ENCODE measurements around the gene SKIL. TPM values are rescaled to one million over a fixed set of nuclear protein-coding genes. Genes with fewer than 3 reads are reported as not detected.

Gene SKIL
- total RNA-seq, 1 experiment from 2014 or later: 34.7 TPM

DNA sequence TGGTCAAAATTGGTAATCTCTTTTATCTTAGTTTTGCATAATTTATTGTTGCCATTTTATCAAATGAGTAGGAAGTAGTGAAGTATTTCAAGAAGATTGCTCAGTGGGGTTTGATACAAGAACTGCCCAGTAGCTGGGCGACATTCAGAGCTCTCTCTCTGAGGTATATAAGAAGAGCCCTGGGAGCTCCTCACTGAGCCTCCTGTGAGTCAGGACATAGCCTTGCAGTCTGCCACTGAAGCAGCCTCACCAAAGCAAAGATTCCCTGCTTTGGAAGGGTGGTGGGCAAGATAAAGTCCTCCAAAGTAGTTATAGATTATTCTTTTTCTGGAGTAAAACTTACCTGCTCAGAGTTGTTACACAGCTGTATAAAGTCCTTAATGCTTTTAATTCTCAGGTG is 26.1 kb downstream of the SKIL start:
- TF ChIP-seq, protein P1, sequence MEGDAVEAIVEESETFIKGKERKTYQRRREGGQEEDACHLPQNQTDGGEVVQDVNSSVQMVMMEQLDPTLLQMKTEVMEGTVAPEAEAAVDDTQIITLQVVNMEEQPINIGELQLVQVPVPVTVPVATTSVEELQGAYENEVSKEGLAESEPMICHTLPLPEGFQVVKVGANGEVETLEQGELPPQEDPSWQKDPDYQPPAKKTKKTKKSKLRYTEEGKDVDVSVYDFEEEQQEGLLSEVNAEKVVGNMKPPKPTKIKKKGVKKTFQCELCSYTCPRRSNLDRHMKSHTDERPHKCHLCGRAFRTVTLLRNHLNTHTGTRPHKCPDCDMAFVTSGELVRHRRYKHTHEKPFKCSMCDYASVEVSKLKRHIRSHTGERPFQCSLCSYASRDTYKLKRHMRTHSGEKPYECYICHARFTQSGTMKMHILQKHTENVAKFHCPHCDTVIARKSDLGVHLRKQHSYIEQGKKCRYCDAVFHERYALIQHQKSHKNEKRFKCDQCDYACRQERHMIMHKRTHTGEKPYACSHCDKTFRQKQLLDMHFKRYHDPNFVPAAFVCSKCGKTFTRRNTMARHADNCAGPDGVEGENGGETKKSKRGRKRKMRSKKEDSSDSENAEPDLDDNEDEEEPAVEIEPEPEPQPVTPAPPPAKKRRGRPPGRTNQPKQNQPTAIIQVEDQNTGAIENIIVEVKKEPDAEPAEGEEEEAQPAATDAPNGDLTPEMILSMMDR (IDR thresholded peaks at IDR 0.05; ENCODE audit: unreplicated experiment): no peak
- Mint-ChIP-seq H3K36me3 (ENCODE audit: insufficient read depth, unreplicated experiment) (peaks cover 39% of the 10 kb centered on the region), H3K4me1 (ENCODE audit: insufficient read depth, unreplicated experiment) (peaks cover 4% of the 10 kb centered on the region), H3K27ac (ENCODE audit: low read depth, unreplicated experiment) (peak overlapping the region; percentile 14), H3K27me3 (ENCODE audit: insufficient read depth, unreplicated experiment) (no peaks in the 10 kb centered on the region), H3K4me3 (ENCODE audit: unreplicated experiment) (no peak overlapping the region), H3K9me3 (ENCODE audit: unreplicated experiment) (no peaks in the 10 kb centered on the region)
- no peak for DNase-seq (ENCODE audit: unreplicated experiment)
- no TSS peak for BruUV-seq (replicated peaks)
- CTCF ChIA-PET: interaction anchor here (0.9 to 1.7 kb wide), 4 partner anchors 9 to 425 kb away, joined by 3 to 5 read pairs (median 5); no protein-coding TSS in a partner anchor
- POLR2A ChIA-PET: interaction anchor here (1.2 to 2.5 kb wide), 2 partner anchors 13 to 22 kb away, joined by 4 to 5 read pairs; no protein-coding TSS in a partner anchor
- intact Hi-C loops (cut with micrococcal nuclease): no loop called here

DNA sequence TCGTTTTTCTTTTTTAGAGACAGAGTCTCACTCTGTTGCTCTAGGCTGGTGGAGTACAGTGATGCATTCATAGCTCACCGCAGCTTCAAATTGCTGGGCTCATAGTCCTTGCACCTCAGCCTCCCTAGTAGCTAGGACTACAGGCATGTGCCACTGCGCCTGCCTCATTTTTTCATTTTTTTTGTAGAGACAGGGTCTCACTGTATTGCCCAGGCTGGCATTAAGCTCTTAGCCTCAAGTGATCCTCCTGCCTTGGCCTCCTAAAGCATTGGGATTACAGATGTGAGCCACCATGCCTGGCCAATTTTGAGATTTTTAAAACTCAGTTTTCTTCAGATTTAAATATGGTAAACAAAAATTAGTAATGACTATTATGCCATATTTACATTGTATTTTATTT is 29.0 kb downstream of the SKIL start:
- Mint-ChIP-seq H3K4me3 (ENCODE audit: unreplicated experiment) (no peak overlapping the region), H3K27ac (ENCODE audit: low read depth, unreplicated experiment) (no peak overlapping the region), H3K36me3 (ENCODE audit: insufficient read depth, unreplicated experiment) (peaks cover 34% of the 10 kb centered on the region), H3K27me3 (ENCODE audit: insufficient read depth, unreplicated experiment) (no peaks in the 10 kb centered on the region), H3K4me1 (ENCODE audit: insufficient read depth, unreplicated experiment) (peaks cover 4% of the 10 kb centered on the region), H3K9me3 (ENCODE audit: unreplicated experiment) (no peaks in the 10 kb centered on the region)
- BruUV-seq (replicated peaks): no TSS peak
- intact Hi-C loops (cut with micrococcal nuclease): no loop called here
- no peak for DNase-seq (ENCODE audit: unreplicated experiment)
- ChIA-PET POLR2A (no interaction called here), CTCF (interaction anchor here (0.6 to 2.4 kb wide), 6 partner anchors 11 to 262 kb away, joined by 3 to 10 read pairs (median 4); no protein-coding TSS in a partner anchor)
- TF ChIP-seq, protein P1 (IDR thresholded peaks at IDR 0.05; ENCODE audit: unreplicated experiment): no peak

DNA sequence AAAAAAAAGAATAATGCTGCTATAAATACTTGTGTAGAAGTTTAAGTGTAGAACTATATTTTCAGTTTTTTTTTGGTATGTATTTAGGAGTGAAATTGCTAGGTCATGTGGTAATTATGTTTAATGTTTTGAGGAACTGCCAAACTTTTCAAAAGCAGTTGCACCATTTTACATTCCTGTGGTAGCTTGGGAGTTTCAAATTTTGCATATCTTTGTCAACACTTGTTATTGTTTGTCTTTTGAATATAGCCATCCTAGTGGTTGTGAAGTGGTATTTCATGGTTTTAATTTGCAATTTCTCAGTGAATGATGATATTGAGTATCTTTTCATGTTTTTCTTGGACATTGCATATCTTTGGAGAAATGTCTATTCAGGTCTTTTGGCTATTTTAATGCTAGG is 30.4 kb downstream of the SKIL start:
- Mint-ChIP-seq H3K4me3 (ENCODE audit: unreplicated experiment) (no peak overlapping the region), H3K9me3 (ENCODE audit: unreplicated experiment) (no peaks in the 10 kb centered on the region), H3K36me3 (ENCODE audit: insufficient read depth, unreplicated experiment) (peaks cover 42% of the 10 kb centered on the region), H3K27me3 (ENCODE audit: insufficient read depth, unreplicated experiment) (no peaks in the 10 kb centered on the region), H3K4me1 (ENCODE audit: insufficient read depth, unreplicated experiment) (peaks cover 10% of the 10 kb centered on the region), H3K27ac (ENCODE audit: low read depth, unreplicated experiment) (no peak overlapping the region)
- no TSS peak for BruUV-seq (replicated peaks)
- intact Hi-C loops (cut with micrococcal nuclease): no loop called here
- ChIA-PET CTCF (interaction anchor here (0.6 to 1.5 kb wide), 5 partner anchors 13 to 70 kb away, joined by 3 to 5 read pairs (median 3); no protein-coding TSS in a partner anchor), POLR2A (interaction anchor here (0.6 kb wide), 1 partner anchor 590 kb away, joined by 3 read pairs; no protein-coding TSS in a partner anchor)
- TF ChIP-seq, protein P1 (IDR thresholded peaks at IDR 0.05; ENCODE audit: unreplicated experiment): no peak
- DNase-seq (ENCODE audit: unreplicated experiment): peak; percentile 13

DNA sequence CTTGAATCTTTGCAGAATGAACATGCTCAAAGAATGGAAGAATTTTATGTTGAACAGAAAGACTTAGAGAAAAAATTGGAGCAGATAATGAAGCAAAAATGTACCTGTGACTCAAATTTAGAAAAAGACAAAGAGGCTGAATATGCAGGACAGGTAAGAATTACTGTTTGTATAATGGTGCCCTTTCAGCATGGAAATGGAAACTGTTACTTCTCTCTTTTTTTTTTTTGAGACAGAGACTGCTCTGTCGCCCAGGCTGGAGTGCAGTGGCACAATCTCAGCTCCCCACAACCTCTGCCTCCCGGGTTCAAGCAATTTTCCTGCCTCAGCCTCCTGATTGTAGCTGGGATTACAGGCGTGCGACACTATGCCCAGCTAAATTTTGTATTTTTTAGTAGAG is 33.6 kb downstream of the SKIL start:
- no peak for DNase-seq (ENCODE audit: unreplicated experiment)
- no peaks in the 10 kb centered on the region for H3K9me3 Mint-ChIP-seq (ENCODE audit: unreplicated experiment)
- no peaks in the 10 kb centered on the region for H3K27me3 Mint-ChIP-seq (ENCODE audit: insufficient read depth, unreplicated experiment)
- ChIA-PET POLR2A (interaction anchor here (0.6 to 0.7 kb wide), 2 partner anchors 45 to 480 kb away, joined by 3 read pairs; no protein-coding TSS in a partner anchor), CTCF (interaction anchor here (0.7 to 1.4 kb wide), 5 partner anchors 19 to 122 kb away, joined by 3 to 5 read pairs (median 3); no protein-coding TSS in a partner anchor)
- intact Hi-C loops (cut with micrococcal nuclease): no loop called here
- TF ChIP-seq, protein P1 (IDR thresholded peaks at IDR 0.05; ENCODE audit: unreplicated experiment): no peak
- no peak overlapping the region for H3K4me3 Mint-ChIP-seq (ENCODE audit: unreplicated experiment)
- H3K4me1 Mint-ChIP-seq (ENCODE audit: insufficient read depth, unreplicated experiment): peaks cover 5% of the 10 kb centered on the region
- no peak overlapping the region for H3K27ac Mint-ChIP-seq (ENCODE audit: low read depth, unreplicated experiment)
- BruUV-seq (replicated peaks): no TSS peak
- peaks cover 32% of the 10 kb centered on the region for H3K36me3 Mint-ChIP-seq (ENCODE audit: insufficient read depth, unreplicated experiment)
